ENCODE data around the gene CAMTA1.

- TF ChIP-seq CTCF (optimal IDR thresholded peaks at IDR 0.05 in 1 of 3, IDR thresholded peaks at IDR 0.05 in 1 of 3, conservative IDR thresholded peaks at IDR 0.05 in 1 of 3; ENCODE audit: extremely low read depth in 1 of 3, insufficient read depth in 2 of 3, low read length in 3 of 3) = no peak
- TF ChIP-seq EZH2 (IDR thresholded peaks at IDR 0.05; ENCODE audit: low read length) = no peak
These were observed 998.7 kb downstream of the CAMTA1 start, which contains the start of gene PER3 for GRCh38 chr1:7783826-7784491.

Data from keratinocyte (primary cell).